HG03439 (cell line): ENCODE measurements around the gene GDPGP1.
"Not testable (repeated sequence)": the region's sequence is repeated elsewhere in the genome, so short reads cannot be mapped to it uniquely, and the experiment has no call there.

Source experiments
- ATAC-seq: cut with Tn5 transposase; IDR thresholded peaks from one replicate; pipeline ENCODE4 v1.9.1; 2021; ENCODE audit warnings: mild to moderate bottlenecking, moderate library complexity; ENCODE audit not compliant: unreplicated experiment

The GDPGP1 gene

DNA sequence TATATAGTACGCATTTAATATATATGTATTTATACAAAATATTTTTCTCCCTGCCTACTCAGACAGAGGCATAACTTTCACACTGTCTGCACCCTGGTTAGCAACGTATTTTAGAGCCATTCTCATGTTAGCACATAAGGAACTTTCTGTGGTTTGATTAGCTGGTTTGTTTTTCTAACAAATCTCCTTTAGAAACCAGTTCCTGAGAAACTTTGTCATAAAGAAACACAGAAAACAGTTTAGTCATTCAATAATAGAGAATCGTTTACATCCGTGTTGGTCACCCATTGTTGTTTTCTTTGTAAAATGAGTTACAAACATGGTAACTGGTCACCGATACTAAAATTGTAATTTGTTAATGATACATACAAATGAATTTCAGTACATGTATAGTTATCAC, 25.5 kb downstream of the GDPGP1 start:
- peak; percentile 58 for ATAC-seq

- not testable (repeated sequence) for ATAC-seq
Measured at GRCh38 chr15:90260731-90261130, 26.7 kb downstream of the GDPGP1 start.

- no peak for ATAC-seq
Measured at GRCh38 chr15:90261811-90262210, 27.8 kb downstream of the GDPGP1 start.

GRCh38 chr15:90262426-90262825, 28.4 kb downstream of the GDPGP1 start:
- no peak for ATAC-seq

DNA sequence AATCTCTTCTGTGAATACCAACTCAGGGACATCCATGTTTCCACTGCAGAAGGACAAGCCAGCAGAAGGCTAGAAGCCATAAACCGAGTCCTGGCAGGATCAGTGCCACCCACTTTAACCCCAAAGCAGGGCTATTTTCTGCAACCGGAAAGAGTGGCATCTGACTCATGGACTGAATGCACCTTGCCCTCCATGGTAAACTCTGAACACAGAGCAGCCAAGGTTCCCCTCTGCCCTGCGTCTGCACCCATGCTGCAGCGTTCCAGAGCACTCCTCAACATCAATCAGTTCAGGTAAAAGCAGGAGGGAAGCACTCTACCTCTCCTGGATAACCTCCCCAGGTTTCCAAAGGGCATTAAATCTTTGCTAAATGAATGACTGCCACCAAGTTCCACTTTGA, 30.7 kb downstream of the GDPGP1 start:
- no peak for ATAC-seq

GRCh38 chr15:90265271-90266060, 31.5 kb downstream of the GDPGP1 start, which contains the start of gene NGRN:
Gene NGRN, plus strand, starts transcription at chr15:90265672. Its CDS starts 41 bp downstream, at chr15:90265713.
- peak; percentile 90 for ATAC-seq

- ATAC-seq, result no peak
Measured at GRCh38 chr15:90266061-90266431, 32.0 kb downstream of the GDPGP1 start.

GRCh38 chr15:90266485-90266884, 32.5 kb downstream of the GDPGP1 start:
- no peak for ATAC-seq

- no peak for ATAC-seq
Measured at GRCh38 chr15:90268415-90268814, 34.4 kb downstream of the GDPGP1 start.

DNA sequence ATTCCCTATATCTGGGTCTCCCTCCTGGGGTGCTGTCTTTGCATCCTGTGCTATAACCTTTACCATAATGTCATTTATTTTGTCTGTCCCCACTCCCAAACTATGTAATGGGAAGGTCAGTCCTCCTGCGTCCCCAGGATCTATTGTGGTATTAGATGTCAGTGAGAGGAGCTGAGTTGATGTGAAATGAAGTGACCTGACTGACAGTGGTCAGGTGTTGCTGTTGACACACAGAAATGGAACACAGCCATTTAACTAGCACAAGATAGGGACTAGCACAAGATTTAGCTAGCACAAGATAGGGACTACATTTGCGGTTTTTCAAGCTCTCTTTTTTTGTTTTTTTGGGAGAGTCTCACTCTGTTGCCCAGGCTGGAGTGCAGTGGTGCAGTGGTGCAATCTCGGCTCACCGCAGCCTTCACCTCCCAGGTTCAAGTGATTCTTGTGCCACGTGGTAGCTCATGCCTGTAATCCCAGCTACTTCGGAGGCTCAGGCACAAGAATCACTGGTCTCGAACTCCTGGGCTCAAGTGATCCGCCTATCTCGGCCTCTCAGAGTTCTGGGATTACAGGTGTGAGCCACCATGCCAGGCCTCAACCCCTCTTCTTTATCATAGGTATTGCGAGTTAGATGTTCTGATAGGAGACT, 36.6 kb downstream of the GDPGP1 start:
- ATAC-seq, result no peak

DNA sequence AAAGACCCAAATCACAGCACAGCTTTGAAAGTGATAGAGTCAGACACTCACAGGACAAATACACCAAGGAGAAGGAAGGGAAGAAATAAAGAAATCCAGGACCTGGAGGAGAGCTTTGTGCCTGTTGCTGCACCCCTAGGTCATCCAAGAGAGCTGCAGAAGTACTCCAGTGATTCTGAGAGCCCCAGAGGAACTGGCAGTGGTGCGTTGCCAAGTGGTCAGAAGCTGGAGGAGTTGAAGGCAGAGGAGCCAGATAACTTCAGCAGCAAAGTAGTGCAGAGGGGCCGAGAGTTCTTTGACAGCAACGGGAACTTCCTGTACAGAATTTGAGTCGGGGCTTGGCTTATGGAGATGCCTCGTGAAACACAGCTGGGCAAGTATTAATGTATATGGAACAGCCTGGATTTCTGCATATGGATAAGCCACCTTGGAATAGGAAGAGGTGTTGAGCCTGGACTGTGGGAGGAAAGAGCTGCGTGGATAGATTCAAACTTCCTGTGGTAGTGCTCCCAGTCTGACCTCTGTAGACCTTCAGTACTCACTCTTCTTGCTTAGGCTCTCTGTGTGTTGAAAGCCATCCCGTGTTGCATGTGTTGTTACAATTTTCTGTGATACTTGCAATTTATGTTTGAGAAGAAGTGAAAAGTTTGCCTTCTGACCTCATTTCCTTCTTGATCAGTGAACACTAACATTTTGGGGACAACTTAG, 37.6 kb downstream of the GDPGP1 start:
- no peak for ATAC-seq

DNA sequence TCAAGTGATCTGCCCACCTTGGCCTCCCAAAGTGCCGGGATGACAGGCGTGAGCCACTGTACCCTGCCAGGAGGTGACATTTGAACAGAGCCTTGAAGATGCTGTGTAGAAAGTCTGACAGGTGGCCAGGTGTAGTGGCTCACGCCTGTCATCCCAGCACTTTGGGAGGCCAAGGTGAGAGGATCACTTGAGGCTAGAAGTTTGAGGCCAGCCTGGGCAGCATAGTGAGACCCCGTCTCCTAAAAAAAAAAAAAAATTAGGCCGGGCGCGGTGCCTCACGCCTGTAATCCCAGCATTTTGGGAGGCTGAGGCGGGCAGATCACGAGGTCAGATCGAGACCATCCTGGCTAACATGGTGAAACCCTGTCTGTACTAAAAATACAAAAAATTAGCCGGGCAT, 44.5 kb downstream of the GDPGP1 start:
- ATAC-seq, result not testable (repeated sequence)

DNA sequence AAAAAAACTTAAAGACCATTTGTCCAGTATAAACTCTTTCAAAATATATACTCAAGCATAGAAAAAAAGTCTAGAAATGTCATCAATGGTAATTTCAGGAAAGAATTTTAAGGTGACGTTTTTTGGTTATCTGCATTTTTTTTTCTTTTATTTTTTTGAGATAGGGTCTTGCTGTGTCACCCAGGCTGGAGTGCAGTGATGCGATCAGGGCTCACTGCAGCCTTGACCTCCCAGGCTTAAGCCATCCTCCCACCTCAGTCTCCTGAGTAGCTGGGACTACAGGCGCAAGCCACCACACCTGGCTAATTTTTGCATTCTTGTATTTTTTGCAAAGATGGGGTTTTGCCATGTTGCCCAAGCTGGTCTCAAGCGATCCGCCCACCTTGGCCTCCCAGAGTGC, 46.7 kb downstream of the GDPGP1 start:
- ATAC-seq, result not testable (repeated sequence)

DNA sequence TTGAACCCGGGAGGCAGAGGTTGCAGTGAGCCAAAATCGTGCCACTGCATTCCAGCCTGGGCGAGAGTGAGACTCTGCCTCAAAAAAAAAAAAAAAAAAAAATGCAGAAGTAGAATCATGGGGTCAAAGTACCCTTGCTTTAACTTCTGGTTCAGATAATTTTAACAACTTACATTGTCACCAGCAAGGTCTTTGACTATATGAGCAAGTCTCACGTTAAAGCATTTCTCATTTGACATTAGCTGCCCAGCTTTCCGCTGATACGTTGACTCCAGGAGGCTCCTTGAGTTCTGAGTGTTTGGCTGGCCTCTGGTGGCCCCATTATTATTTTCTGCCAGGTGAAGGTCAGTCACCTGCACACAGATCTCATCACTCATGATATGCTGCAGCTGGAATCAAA, 47.6 kb downstream of the GDPGP1 start:
- not testable (repeated sequence) for ATAC-seq

DNA sequence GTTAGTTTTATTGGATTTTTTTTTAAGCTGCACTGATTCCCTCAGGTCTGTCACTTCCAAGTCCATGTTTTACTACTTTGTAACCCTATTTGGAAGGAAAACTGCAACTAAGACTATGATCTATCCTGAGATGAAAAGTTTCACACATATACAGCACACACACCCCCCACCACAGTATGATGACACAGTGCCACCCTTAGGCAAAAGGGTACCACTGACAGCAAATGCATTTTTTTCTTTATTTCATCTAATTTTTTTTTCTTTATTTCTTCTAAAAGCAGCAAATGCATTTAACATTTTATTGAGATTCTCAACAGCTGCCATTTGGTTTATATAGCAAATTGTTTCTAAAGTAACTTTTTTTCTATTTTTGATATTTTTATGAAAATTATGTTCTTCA, 52.7 kb downstream of the GDPGP1 start:
- ATAC-seq, result no peak

DNA sequence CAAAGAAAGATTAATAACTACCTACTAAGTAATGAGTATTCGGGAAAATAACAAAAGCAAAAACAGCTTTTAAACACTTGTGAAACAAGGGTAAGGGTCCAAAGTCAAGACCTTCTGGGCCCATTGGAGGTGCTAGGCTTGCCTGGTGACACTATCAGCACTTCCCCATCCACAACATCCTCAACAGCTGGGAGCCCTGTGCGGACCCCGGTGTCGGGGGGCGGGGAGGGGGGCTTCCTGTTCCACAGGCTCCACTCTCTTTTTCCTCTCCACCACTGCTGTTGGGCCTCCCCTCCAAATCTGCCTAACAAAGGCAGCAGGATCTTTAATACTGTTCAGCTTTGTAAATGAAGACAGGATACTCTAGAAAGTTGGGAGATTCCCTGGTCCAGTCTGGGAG, 53.1 kb downstream of the GDPGP1 start:
- ATAC-seq, result no peak

- no peak for ATAC-seq
Measured at GRCh38 chr15:90287946-90288345, 53.9 kb downstream of the GDPGP1 start.

GRCh38 chr15:90291679-90292356, 57.8 kb downstream of the GDPGP1 start:
- ATAC-seq, result no peak

DNA sequence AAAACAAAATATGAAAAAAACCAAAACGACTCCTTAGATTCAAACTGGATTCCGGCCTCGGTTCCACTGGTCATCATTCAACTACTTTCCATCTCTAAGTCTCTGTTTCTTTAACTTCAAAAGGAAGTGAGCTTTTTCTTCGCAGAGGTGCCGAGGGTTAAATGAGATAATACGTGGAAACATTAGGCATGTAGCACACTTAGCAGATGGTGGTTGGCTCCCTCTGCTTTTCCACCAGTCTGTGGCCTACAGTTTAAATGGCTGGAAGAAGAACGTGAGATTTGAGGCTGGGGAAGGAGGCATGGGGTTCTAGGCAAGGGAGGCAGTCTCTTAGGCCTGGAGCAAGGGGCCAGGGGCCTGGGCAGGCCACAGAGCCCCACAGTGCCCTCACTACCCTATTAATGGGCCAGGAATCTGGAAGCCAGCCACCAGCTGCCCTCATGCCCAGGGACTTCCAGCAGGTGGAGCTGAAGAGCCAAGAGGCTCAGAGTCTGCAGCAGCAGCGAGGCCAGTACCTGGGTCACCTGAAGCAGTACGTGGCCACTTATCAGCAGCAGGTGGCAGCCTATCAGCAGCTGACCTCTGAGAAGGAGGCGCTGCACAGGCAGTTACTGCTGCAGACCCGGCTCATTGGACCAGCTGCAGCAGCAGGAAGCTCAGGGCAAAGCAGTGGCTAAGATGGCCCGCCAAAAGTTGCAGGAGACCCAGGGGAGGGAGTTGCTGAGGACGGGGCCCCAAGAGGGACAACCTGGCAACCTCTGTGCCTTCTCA, 59.2 kb downstream of the GDPGP1 start:
- ATAC-seq, result not testable (repeated sequence)

DNA sequence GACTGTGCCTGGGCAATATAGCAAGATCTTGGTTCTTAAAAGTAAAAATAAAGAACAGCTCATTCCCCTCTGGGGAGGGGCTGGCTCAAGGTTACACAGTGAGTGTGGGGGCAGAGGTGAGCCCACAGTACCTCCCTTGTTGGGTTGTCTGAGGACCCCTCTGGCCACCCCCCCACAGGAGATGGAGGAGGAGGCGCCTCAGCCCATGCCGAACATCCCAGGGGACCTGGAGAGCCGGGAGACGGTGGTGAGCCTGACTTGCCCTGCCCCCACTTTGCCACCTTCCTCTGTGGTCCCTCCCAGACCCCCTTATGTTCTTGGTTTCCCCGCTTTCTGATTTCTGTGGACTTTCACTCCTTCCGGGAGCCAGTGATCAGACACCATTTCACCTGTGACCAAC, 60.1 kb downstream of the GDPGP1 start:
- ATAC-seq, result no peak
